ENCODE results near the gene CDH5. TPM values are rescaled to one million over a fixed set of nuclear protein-coding genes. Genes with fewer than 3 reads are reported as not detected.

CDH5 gene
- total and polyA plus RNA-seq, 12 donors, result 39.4 to 81.2 (median 52.9) TPM

DNA sequence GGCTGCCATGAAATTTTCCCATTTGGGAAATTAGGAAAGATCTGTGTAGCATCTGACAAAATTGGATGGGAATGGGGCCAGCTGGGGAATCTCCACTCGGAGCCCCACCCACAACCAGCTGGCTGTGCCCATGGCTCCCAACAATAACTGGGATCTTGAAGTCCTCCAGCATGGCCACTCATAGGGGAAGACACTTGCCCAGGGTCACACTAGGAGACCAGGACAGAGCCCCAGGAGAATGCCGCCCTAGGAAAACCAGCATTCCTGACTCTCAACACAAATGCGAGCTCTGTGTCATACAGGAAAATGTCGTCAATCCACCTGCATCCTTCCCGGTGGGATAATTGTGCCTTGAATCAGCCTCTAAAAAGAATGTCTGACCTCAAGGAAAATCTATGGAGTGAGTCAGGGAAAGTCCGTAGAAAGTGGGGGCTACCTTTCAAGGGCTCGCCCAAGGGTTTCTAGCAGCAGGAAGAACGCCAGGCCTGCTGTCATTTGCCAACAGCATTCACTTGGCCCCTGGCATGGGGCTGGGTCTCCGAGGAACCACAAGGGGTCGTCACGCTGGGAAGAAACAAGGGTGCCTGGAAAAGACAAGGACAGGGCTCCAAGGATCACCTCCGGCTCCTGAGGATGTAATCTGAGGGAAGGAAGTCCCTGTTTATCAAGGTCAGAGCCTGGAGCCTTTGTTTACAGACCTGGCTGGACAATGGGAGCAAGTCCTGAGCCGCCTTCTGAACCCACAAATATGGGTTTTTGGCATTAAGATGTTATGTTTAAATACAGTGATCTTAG lies 15.9 kb downstream of the CDH5 start:
- WGBS, 2 donors, result 57 to 68% methylated on average over 13 of the region's 13 CpGs
- peaks cover 0 to 5% (median 0%) of the 10 kb centered on the region in 11 donors for H3K9me3 ChIP-seq
- H3K4me3 ChIP-seq, result peak overlapping the region in 3 of 10 donors; percentile 6 to 19 (median 10)
- intact Hi-C loops (cut with DNase I), result no loop called here
- ATAC-seq (peak; percentile 65 to 93 (median 82)), DNase-seq (peak in 1 of 2 donors; percentile 69)
- peak in 3 of 9 donors; percentile 23 to 29 (median 26) for TF ChIP-seq CTCF (IDR thresholded peaks at IDR 0.05)
- peak overlapping the region; percentile 64 to 89 (median 78) for H3K27ac ChIP-seq
- peaks cover 7 to 90% (median 33%) of the 10 kb centered on the region in 9 donors for H3K4me1 ChIP-seq
- peaks cover 0 to 45% (median 0%) of the 10 kb centered on the region in 9 donors for H3K36me3 ChIP-seq
- H3K27me3 ChIP-seq, result no peaks in the 10 kb centered on the region

DNA sequence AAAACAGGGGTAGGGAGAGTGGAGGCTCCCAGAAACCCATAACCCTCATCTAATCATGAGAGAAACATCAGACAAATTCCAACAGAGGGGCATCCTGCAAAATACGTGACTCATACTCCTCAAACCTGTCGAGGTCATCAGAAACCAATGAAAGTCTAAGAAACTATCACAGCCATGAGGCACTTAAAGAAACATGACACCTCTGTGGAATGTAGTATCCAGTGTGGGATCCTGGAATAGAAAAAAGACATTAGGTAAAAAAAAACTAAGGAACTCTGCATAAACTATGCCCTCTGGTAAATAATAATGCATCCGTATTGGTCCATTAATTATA lies 16.4 kb downstream of the CDH5 start:
- peak overlapping the region in 4 of 10 donors; percentile 3 to 19 (median 8) for H3K4me3 ChIP-seq
- peaks cover 7 to 90% (median 34%) of the 10 kb centered on the region in 9 donors for H3K4me1 ChIP-seq
- peaks cover 0 to 5% (median 0%) of the 10 kb centered on the region in 11 donors for H3K9me3 ChIP-seq
- peak overlapping the region in 9 of 10 donors; percentile 32 to 89 (median 73) for H3K27ac ChIP-seq
- DNase-seq (no peak), ATAC-seq (peak in 5 of 8 donors; percentile 2 to 45 (median 33))
- H3K27me3 ChIP-seq, result no peaks in the 10 kb centered on the region
- 51 to 52% methylated on average over 3 of the region's 3 CpGs for WGBS, 2 donors
- intact Hi-C loops (cut with DNase I), result no loop called here
- no peak for TF ChIP-seq CTCF (IDR thresholded peaks at IDR 0.05)
- peaks cover 0 to 47% (median 0%) of the 10 kb centered on the region in 9 donors for H3K36me3 ChIP-seq

- Histone ChIP-seq H3K27me3 (no peaks in the 10 kb centered on the region), H3K9me3 (peaks cover 0 to 5% (median 0%) of the 10 kb centered on the region in 11 donors), H3K4me1 (peaks cover 7 to 90% (median 34%) of the 10 kb centered on the region in 9 donors), H3K4me3 (peak overlapping the region in 1 of 10 donors; percentile 19), H3K36me3 (peaks cover 0 to 47% (median 5%) of the 10 kb centered on the region in 9 donors), H3K27ac (peak overlapping the region in 9 of 10 donors; percentile 32 to 89 (median 73))
- ATAC-seq (no peak), DNase-seq (no peak)
- intact Hi-C loops (cut with DNase I), result no loop called here
- no peak for TF ChIP-seq CTCF (IDR thresholded peaks at IDR 0.05)
- WGBS, 2 donors, result 75 to 79% methylated on average over 4 of the region's 4 CpGs
Observed at GRCh38 chr16:66383551-66383950, 17.1 kb downstream of the CDH5 start.

DNA sequence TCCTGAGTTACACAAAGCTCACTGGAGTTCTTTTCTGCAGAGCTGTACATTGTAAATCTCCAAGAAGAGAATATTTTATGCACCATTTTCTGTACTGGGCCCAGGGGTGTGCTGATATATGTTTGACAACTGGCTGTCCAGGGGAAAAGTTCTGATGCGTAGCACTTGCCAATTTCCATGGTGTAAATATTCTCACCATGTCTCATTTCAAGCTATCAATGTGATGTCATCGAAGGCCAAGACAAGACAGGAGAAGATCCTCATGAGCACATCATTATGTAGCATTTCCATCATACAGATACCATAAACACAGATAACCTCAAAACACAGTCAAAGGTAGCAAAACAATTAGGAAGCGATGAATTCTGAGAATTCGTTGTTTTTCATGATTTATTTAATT lies 18.9 kb downstream of the CDH5 start:
- DNase-seq, result no peak
- H3K4me3 ChIP-seq, result no peak overlapping the region
- peaks cover 0 to 5% (median 0%) of the 10 kb centered on the region in 11 donors for H3K9me3 ChIP-seq
- WGBS, 2 donors, result 89 to 93% methylated on average over 4 of the region's 4 CpGs
- ATAC-seq, result no peak
- H3K36me3 ChIP-seq, result peaks cover 0 to 57% (median 6%) of the 10 kb centered on the region in 9 donors
- peak overlapping the region in 1 of 10 donors; percentile 89 for H3K27ac ChIP-seq
- H3K4me1 ChIP-seq, result peaks cover 7 to 92% (median 27%) of the 10 kb centered on the region in 9 donors
- no peak for TF ChIP-seq CTCF (IDR thresholded peaks at IDR 0.05)
- no peaks in the 10 kb centered on the region for H3K27me3 ChIP-seq
- intact Hi-C loops (cut with DNase I), result no loop called here

Measured in heart right ventricle (tissue), 16 donors.